Gastroesophageal sphincter (tissue), 4 donors: Measurements from ENCODE around the gene UBE2O. TPM values are rescaled to one million over a fixed set of nuclear protein-coding genes. Genes with fewer than 3 reads are reported as not detected.

Experiments used
- ATAC-seq: fragments of 150-250 bp; one replicate; pipeline ENCODE4 v1.9.1; 2016; ENCODE audit warnings: mild to moderate bottlenecking, moderate library complexity
- H3K27ac ChIP-seq, 4 donors: fragments of 200-600 bp; sonication (generic) in 3 of 4; 1 replicate in 3 of 4; 2 replicates in 1 of 4; pipeline ENCODE4 v1.5.1; 2016 to 2019
- H3K27me3 ChIP-seq: fragments of 200-600 bp; sonication (generic); one replicate; pipeline ENCODE4 v1.5.1; 2019
- H3K36me3 ChIP-seq, 2 donors: fragments of 200-600 bp; sonication (generic); one replicate each; pipeline ENCODE4 v1.5.1; 2019; ENCODE audit warnings: control low read depth in 1 of 2
- H3K4me1 ChIP-seq, 3 donors: fragments of 200-600 bp; sonication (generic); 1 replicate in 2 of 3; 2 replicates in 1 of 3; pipeline ENCODE4 v1.5.1; 2016 to 2019; ENCODE audit warnings: control low read depth in 2 of 3
- H3K4me3 ChIP-seq, 2 donors: fragments of 200-600 bp; sonication (generic); one replicate each; pipeline ENCODE4 v1.5.1; 2019; ENCODE audit warnings: mild to moderate bottlenecking in 1 of 2, moderate library complexity in 1 of 2
- H3K9me3 ChIP-seq, 3 donors: fragments of 200-600 bp; sonication (generic); one replicate each; pipeline ENCODE4 v1.5.1; 2017 to 2019; ENCODE audit warnings: control low read depth in 2 of 3
- EP300 ChIP-seq: sonication (generic); formaldehyde crosslinking; IDR thresholded peaks from one replicate; pipeline ENCODE4 v1.6.1; 2017; ENCODE audit warnings: antibody characterized with exemption, mild to moderate bottlenecking
- POLR2A ChIP-seq, 2 donors: fragments of 450-650 bp; IDR thresholded peaks; one replicate each; pipeline ENCODE4 v1.6.1; 2017; ENCODE audit warnings: antibody characterized with exemption in 2 of 2, mild to moderate bottlenecking in 2 of 2, moderate library complexity in 1 of 2
- POLR2AphosphoS5 ChIP-seq: sonication (generic); formaldehyde crosslinking; IDR thresholded peaks from one replicate; pipeline ENCODE4 v1.6.1; 2017; ENCODE audit warnings: antibody characterized with exemption
- WGBS, 2 donors: methylation state at CpG; one replicate each; pipeline ENCODE4 v1.1.5; 2018; ENCODE audit warnings: low coverage in 1 of 2; 5-methylcytosine and 5-hydroxymethylcytosine counted together
- total RNA-seq, 4 donors: library from RNA; depleted of rRNA; stranded (reverse); fragments of >200 nt; gene quantifications; one replicate each; pipeline ENCODE4 v1.1.0, GENCODE V29; 2016
- TF ChIP-seq, protein P1 (sequence below), 4 experiments: fragments of 200-600 bp in 2 of 4; fragments of 450-650 bp in 2 of 4; sonication (generic) in 1 of 4; IDR thresholded peaks; one replicate each; pipeline ENCODE4 v1.5.1; 2017 to 2019; ENCODE audit warnings: antibody characterized with exemption in 4 of 4, mild to moderate bottlenecking in 2 of 4, moderate library complexity in 2 of 4

Gene UBE2O
- total RNA-seq, 4 donors from 2014 or later, result 13.0 to 19.8 (median 15.2) TPM

- peak; percentile 11 for TF ChIP-seq POLR2AphosphoS5
- TF ChIP-seq POLR2A (IDR thresholded peaks at IDR 0.05), result no peak
- TF ChIP-seq EP300, result no peak
- TF ChIP-seq, protein P1, sequence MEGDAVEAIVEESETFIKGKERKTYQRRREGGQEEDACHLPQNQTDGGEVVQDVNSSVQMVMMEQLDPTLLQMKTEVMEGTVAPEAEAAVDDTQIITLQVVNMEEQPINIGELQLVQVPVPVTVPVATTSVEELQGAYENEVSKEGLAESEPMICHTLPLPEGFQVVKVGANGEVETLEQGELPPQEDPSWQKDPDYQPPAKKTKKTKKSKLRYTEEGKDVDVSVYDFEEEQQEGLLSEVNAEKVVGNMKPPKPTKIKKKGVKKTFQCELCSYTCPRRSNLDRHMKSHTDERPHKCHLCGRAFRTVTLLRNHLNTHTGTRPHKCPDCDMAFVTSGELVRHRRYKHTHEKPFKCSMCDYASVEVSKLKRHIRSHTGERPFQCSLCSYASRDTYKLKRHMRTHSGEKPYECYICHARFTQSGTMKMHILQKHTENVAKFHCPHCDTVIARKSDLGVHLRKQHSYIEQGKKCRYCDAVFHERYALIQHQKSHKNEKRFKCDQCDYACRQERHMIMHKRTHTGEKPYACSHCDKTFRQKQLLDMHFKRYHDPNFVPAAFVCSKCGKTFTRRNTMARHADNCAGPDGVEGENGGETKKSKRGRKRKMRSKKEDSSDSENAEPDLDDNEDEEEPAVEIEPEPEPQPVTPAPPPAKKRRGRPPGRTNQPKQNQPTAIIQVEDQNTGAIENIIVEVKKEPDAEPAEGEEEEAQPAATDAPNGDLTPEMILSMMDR (IDR thresholded peaks at IDR 0.05), result no peak
- Histone ChIP-seq H3K4me1 (peaks cover 0 to 43% (median 0%) of the 10 kb centered on the region in 3 donors), H3K27me3 (no peaks in the 10 kb centered on the region), H3K27ac (peak overlapping the region in 2 of 4 donors; percentile 14 to 33), H3K36me3 (peaks cover 0 to 58% of the 10 kb centered on the region in 2 donors), H3K9me3 (no peaks in the 10 kb centered on the region), H3K4me3 (no peak overlapping the region)
- WGBS, 2 donors, result 68% methylated on average over 12 of the region's 25 CpGs; no CpG with 5 or more reads in 1 of the 2 donors
- peak; percentile 58 for ATAC-seq
These were observed 47.9 kb downstream of the UBE2O start for GRCh38 chr17:76404976-76405563.

DNA sequence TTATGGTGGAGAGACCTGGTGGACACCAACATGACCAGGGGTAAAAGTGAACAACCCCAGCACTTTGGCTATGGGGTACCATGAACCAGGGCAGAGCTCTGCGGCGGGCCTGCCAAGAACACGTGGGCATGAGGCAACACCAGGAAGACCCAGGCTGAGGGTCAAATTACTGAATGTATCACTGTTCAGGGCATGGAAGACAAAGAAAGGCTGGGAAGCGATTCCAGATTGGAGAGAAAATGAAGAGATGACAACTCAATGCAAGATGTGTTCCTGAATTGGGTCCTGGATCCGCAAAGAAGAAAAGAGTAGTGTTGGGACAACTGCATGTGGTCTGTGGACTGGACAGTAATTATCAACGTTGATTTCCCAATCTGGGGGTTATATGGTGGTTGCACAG is 48.7 kb downstream of the UBE2O start:
- peak overlapping the region in 1 of 4 donors; percentile 14 for H3K27ac ChIP-seq
- no peak for ATAC-seq
- H3K36me3 ChIP-seq, result peaks cover 0 to 62% of the 10 kb centered on the region in 2 donors
- H3K9me3 ChIP-seq, result no peaks in the 10 kb centered on the region
- no peaks in the 10 kb centered on the region for H3K27me3 ChIP-seq
- H3K4me3 ChIP-seq, result no peak overlapping the region
- peaks cover 0 to 43% (median 0%) of the 10 kb centered on the region in 3 donors for H3K4me1 ChIP-seq
- TF ChIP-seq POLR2A (IDR thresholded peaks at IDR 0.05) (no peak), EP300 (no peak), POLR2AphosphoS5 (no peak)
- TF ChIP-seq, protein P1 (IDR thresholded peaks at IDR 0.05), result no peak
- WGBS, 2 donors, result 83% methylated on average over 5 to 6 of the region's 6 CpGs

DNA sequence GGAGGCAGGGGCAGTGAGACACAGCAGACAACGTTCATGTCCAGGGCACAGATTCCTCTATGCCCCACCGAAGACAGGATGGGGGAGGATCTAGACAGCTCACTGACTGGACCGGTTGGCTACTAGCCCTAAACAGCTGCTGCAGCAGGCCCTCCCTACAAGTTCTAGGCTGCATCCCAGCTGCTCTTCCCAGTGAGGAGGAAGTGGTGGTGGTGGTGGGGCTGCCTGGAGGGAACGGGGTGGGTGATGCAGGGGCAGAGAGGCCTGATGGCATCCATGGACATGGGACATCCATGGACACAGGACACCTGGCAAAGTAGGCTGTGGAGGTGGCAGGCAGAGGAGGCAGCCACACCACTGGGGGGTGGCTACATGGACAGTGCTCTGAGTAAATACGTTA is 50.2 kb downstream of the UBE2O start:
- Histone ChIP-seq H3K9me3 (no peaks in the 10 kb centered on the region), H3K27ac (no peak overlapping the region), H3K36me3 (peaks cover 0 to 76% of the 10 kb centered on the region in 2 donors), H3K4me3 (no peak overlapping the region), H3K4me1 (peaks cover 0 to 39% (median 0%) of the 10 kb centered on the region in 3 donors), H3K27me3 (no peaks in the 10 kb centered on the region)
- TF ChIP-seq EP300 (no peak), POLR2A (IDR thresholded peaks at IDR 0.05) (no peak), POLR2AphosphoS5 (no peak)
- TF ChIP-seq, protein P1 (IDR thresholded peaks at IDR 0.05), result no peak
- 88 to 100% methylated on average over 1 to 2 of the region's 5 CpGs for WGBS, 2 donors
- ATAC-seq, result no peak

GRCh38 chr17:76399175-76400172 is 53.5 kb downstream of the UBE2O start:
- H3K4me1 ChIP-seq, result peaks cover 0 to 13% (median 0%) of the 10 kb centered on the region in 3 donors
- no peak overlapping the region for H3K4me3 ChIP-seq
- H3K9me3 ChIP-seq, result no peaks in the 10 kb centered on the region
- H3K27me3 ChIP-seq, result no peaks in the 10 kb centered on the region
- H3K36me3 ChIP-seq, result peaks cover 0 to 99% of the 10 kb centered on the region in 2 donors
- no peak for TF ChIP-seq EP300
- TF ChIP-seq POLR2A (IDR thresholded peaks at IDR 0.05), result no peak
- no peak for TF ChIP-seq POLR2AphosphoS5
- TF ChIP-seq, protein P1 (IDR thresholded peaks at IDR 0.05), result no peak
- ATAC-seq, result no peak
- H3K27ac ChIP-seq, result no peak overlapping the region
- WGBS, 2 donors, result 88% methylated on average over 20 of the region's 33 CpGs; no CpG with 5 or more reads in 1 of the 2 donors
